Loucy (cell line): ENCODE measurements around the gene MMP17.

Source experiments
- EZH2phosphoT487 ChIP-seq: fragments of 200-600 bp; IDR thresholded peaks from 2 replicates; pipeline ENCODE4 v1.6.1; 2018; ENCODE audit warnings: antibody characterized with exemption, mild to moderate bottlenecking, moderate library complexity, borderline replicate concordance
- TF ChIP-seq, protein P1 (sequence below): fragments of 200-600 bp; sonication (generic); conservative IDR thresholded peaks from 2 replicates; pipeline ENCODE4 v1.5.1; 2014; ENCODE audit warnings: mild to moderate bottlenecking, antibody characterized with exemption, low read length

DNA sequence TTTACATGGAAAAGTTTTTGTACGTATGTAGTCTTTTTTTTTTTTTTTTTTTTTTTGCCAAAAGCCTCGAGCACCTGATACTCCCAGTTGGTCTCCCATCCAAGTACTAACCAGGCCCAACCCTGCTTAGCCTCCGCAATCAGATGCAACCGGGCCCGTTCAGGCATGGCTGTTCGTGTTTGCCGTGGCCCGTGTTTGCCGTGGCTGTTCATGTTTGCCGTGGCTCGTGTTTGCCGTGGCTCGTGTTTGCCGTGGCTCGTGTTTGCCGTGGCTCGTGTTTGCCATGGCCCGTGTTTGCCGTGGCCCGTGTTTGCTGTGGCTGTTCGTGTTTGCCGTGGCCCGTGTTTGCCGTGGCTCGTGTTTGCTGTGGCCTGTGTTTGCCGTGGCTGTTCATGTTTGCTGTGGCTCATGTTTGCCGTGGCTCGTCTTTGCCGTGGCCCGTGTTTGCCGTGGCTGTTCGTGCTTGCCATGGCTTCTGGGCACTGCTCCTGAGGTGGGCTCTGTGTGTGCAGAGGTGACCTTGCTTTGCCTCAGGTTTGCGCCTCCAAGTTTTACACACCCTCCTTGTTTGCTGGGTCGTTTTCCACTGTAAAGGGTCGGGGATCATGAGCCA is 26.8 kb upstream of the MMP17 start:
- TF ChIP-seq, protein P1, sequence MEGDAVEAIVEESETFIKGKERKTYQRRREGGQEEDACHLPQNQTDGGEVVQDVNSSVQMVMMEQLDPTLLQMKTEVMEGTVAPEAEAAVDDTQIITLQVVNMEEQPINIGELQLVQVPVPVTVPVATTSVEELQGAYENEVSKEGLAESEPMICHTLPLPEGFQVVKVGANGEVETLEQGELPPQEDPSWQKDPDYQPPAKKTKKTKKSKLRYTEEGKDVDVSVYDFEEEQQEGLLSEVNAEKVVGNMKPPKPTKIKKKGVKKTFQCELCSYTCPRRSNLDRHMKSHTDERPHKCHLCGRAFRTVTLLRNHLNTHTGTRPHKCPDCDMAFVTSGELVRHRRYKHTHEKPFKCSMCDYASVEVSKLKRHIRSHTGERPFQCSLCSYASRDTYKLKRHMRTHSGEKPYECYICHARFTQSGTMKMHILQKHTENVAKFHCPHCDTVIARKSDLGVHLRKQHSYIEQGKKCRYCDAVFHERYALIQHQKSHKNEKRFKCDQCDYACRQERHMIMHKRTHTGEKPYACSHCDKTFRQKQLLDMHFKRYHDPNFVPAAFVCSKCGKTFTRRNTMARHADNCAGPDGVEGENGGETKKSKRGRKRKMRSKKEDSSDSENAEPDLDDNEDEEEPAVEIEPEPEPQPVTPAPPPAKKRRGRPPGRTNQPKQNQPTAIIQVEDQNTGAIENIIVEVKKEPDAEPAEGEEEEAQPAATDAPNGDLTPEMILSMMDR: no peak
- TF ChIP-seq EZH2phosphoT487: no peak
